Neural crest cell (in vitro differentiated cells): ENCODE data around the gene CACNA2D2. TPM values are rescaled to one million over a fixed set of nuclear protein-coding genes. Genes with fewer than 3 reads are reported as not detected.

Experiments used
- DNase-seq: peaks from one replicate; pipeline ENCODE4 v3.0.0; 2021; ENCODE audit warnings: low read depth, mixed read lengths, low spot score
- H3K27ac Mint-ChIP-seq: one replicate; pipeline ENCODE4 v1.8.0; 2021; ENCODE audit warnings: mild to moderate bottlenecking, mixed read lengths; ENCODE audit not compliant: unreplicated experiment
- H3K27me3 Mint-ChIP-seq: 2 replicates; pipeline ENCODE4 v1.8.0; 2021; ENCODE audit warnings: low read depth, mild to moderate bottlenecking, mixed read lengths
- H3K36me3 Mint-ChIP-seq: 2 replicates; pipeline ENCODE4 v1.8.0; 2021; ENCODE audit warnings: low read depth, mild to moderate bottlenecking, mixed read lengths
- H3K4me1 Mint-ChIP-seq: 2 replicates; pipeline ENCODE4 v1.8.0; 2021; ENCODE audit warnings: mixed read lengths
- H3K4me3 Mint-ChIP-seq: one replicate; pipeline ENCODE4 v1.8.0; 2021; ENCODE audit warnings: mild to moderate bottlenecking, mixed read lengths
- H3K9me3 Mint-ChIP-seq: 2 replicates; pipeline ENCODE4 v1.8.0; 2021; ENCODE audit warnings: mixed read lengths
- total RNA-seq: library from RNA; stranded (reverse); gene quantifications from 2 replicates; pipeline ENCODE4 v1.2.1, GENCODE V29; 2021
- TF ChIP-seq, protein P1 (sequence below): fragments of 200-600 bp; sonication (generic); conservative IDR thresholded peaks from 2 replicates; pipeline ENCODE4 v1.5.0; 2021; ENCODE audit warnings: antibody characterized with exemption, mild to moderate bottlenecking

Gene CACNA2D2
- total RNA-seq, 1 donor from 2014 or later: 8.7 TPM

GRCh38 chr3:50356553-50356952 is 146.9 kb downstream of the CACNA2D2 start:
- Mint-ChIP-seq H3K4me1 (peaks cover 41% of the 10 kb centered on the region), H3K4me3 (peak overlapping the region; percentile 93), H3K9me3 (no peaks in the 10 kb centered on the region), H3K36me3 (no peaks in the 10 kb centered on the region), H3K27ac (no peak overlapping the region), H3K27me3 (no peaks in the 10 kb centered on the region)
- DNase-seq: no peak
- TF ChIP-seq, protein P1, sequence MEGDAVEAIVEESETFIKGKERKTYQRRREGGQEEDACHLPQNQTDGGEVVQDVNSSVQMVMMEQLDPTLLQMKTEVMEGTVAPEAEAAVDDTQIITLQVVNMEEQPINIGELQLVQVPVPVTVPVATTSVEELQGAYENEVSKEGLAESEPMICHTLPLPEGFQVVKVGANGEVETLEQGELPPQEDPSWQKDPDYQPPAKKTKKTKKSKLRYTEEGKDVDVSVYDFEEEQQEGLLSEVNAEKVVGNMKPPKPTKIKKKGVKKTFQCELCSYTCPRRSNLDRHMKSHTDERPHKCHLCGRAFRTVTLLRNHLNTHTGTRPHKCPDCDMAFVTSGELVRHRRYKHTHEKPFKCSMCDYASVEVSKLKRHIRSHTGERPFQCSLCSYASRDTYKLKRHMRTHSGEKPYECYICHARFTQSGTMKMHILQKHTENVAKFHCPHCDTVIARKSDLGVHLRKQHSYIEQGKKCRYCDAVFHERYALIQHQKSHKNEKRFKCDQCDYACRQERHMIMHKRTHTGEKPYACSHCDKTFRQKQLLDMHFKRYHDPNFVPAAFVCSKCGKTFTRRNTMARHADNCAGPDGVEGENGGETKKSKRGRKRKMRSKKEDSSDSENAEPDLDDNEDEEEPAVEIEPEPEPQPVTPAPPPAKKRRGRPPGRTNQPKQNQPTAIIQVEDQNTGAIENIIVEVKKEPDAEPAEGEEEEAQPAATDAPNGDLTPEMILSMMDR: no peak

DNA sequence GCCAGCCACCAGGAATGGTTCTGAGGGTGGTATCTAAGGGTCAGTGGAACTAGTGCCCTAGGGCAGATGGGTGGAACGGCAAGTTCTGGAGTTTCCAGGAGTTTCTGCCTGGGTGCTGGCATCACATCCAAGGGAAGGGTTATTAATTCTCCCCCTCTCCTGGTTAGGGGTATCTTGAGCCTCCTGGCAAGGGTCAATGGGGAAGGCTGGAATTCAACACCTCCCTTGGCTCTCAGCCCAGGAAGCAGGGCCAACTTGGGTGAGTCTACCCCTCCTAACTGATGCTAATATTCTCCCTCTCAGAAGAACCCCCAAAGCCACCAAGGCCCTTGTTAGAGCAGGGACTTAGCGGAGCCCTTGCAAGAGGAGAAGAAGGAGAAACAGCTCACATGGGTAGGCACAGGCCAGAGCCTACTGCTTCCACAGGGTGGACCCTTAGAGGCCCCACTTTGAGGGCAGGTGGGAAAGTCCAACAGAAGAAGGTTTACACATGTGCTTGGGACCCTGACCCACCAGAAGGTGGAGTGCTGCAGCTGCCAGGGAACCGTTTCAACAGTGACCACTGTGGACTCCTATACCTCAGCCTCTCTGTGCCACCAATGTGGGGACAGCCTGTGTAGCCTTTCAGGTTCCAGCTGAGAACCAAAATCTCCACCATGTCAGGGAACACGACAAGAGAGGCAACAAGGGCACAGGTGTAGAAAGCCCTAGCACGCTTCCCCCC is 147.4 kb downstream of the CACNA2D2 start:
- Mint-ChIP-seq H3K9me3 (no peaks in the 10 kb centered on the region), H3K27ac (no peak overlapping the region), H3K36me3 (no peaks in the 10 kb centered on the region), H3K27me3 (no peaks in the 10 kb centered on the region), H3K4me3 (peak overlapping the region; percentile 93), H3K4me1 (peaks cover 46% of the 10 kb centered on the region)
- TF ChIP-seq, protein P1: no peak
- DNase-seq: no peak

DNA sequence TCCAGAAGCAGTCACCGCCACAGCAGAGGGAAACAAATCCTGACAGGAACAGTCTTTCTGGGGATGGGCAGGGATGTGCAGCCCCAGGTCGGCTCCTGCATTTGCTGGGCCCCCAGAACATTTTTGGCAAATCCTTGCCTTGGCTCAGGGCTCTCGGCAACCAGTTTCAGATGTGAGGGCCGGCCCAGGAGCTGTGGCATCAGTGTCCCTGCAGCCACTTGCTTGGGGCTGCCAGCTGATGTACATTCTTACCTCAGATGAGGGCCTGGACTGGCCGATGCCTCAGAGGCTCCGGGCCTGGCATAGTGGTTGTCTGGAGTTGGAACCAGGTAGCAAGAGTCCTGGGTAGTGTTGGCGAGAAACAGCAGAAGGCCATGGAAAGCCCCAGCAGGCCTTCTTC is 148.6 kb downstream of the CACNA2D2 start:
- Mint-ChIP-seq H3K4me1 (peaks cover 54% of the 10 kb centered on the region), H3K4me3 (peak overlapping the region; percentile 93), H3K9me3 (no peaks in the 10 kb centered on the region), H3K27me3 (peaks cover 3% of the 10 kb centered on the region), H3K36me3 (no peaks in the 10 kb centered on the region), H3K27ac (no peak overlapping the region)
- TF ChIP-seq, protein P1: no peak
- DNase-seq: no peak

- DNase-seq: no peak
- H3K27me3 Mint-ChIP-seq: peaks cover 3% of the 10 kb centered on the region
- H3K36me3 Mint-ChIP-seq: no peaks in the 10 kb centered on the region
- peaks cover 49% of the 10 kb centered on the region for H3K4me1 Mint-ChIP-seq
- H3K27ac Mint-ChIP-seq: no peak overlapping the region
- peak overlapping the region; percentile 64 for H3K4me3 Mint-ChIP-seq
- H3K9me3 Mint-ChIP-seq: no peaks in the 10 kb centered on the region
- TF ChIP-seq, protein P1: no peak
Measured at GRCh38 chr3:50354186-50354764, 149.2 kb downstream of the CACNA2D2 start.

DNA sequence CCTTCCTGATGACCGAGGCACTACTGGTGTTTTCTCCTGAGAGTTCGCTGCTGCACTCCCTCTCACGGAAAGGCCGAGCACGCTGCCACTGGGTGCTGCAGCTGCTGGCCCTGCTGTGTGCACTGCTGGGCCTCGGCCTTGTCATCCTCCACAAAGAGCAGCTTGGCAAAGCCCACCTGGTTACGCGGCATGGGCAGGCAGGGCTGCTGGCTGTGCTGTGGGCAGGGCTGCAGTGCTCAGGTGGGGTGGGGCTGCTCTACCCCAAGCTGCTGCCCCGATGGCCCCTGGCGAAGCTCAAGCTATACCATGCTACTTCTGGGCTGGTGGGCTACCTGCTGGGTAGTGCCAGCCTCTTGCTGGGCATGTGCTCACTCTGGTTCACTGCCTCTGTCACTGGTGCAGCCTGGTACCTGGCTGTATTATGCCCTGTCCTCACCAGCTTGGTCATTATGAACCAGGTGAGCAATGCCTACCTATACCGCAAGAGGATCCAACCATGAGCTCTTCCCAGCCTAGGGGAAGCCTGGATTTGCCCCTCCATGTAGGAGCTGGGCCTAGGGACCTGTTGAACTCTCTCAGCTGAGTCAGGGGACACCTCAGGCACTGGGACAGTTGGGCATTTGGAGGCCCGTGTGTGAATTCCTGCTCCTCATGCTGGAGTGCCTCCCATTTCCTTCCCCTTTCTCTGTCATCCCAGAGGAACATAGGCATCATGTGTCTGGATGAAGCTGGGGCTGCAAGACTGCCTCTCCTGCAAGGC is 150.0 kb downstream of the CACNA2D2 start:
- DNase-seq: no peak
- H3K4me1 Mint-ChIP-seq: peaks cover 45% of the 10 kb centered on the region
- H3K27me3 Mint-ChIP-seq: peaks cover 3% of the 10 kb centered on the region
- H3K36me3 Mint-ChIP-seq: no peaks in the 10 kb centered on the region
- H3K27ac Mint-ChIP-seq: no peak overlapping the region
- H3K4me3 Mint-ChIP-seq: peak overlapping the region; percentile 66
- TF ChIP-seq, protein P1: no peak
- H3K9me3 Mint-ChIP-seq: no peaks in the 10 kb centered on the region
